Large intestine (tissue), 3 donors: ENCODE measurements around the gene TMEM259. TPM values are rescaled to one million over a fixed set of nuclear protein-coding genes. Genes with fewer than 3 reads are reported as not detected.

Source experiments
- DNase-seq, 2 donors: peaks; one replicate each; pipeline versions ENCODE4 v3.0.0 to v3.0.0-alpha.2; 2013
- H3K27ac ChIP-seq: one replicate; pipeline ENCODE4 v1.5.1; 2013; ENCODE audit warnings: low read length
- H3K27me3 ChIP-seq: 2 replicates; pipeline ENCODE4 v1.6.1; 2013; ENCODE audit warnings: low read length; ENCODE audit not compliant: control insufficient read depth, insufficient read depth
- H3K36me3 ChIP-seq: 2 replicates; pipeline ENCODE4 v1.6.1; 2013; ENCODE audit warnings: low read length; ENCODE audit not compliant: control insufficient read depth, insufficient read depth
- H3K4me1 ChIP-seq: one replicate; pipeline ENCODE4 v1.6.1; 2013; ENCODE audit warnings: low read length; ENCODE audit not compliant: control insufficient read depth, insufficient read depth
- H3K4me3 ChIP-seq: one replicate; pipeline ENCODE4 v1.5.1; 2013; ENCODE audit warnings: low read length
- H3K9me3 ChIP-seq: one replicate; pipeline ENCODE4 v1.6.1; 2013; ENCODE audit warnings: mild to moderate bottlenecking, low read depth, low read length, moderate library complexity; ENCODE audit not compliant: control insufficient read depth
- WGBS: methylation state at CpG from one replicate; pipeline ENCODE4 v1.1.5; 2013; ENCODE audit warnings: low lambda C conversion rate; ENCODE audit not compliant: insufficient coverage; 5-methylcytosine and 5-hydroxymethylcytosine counted together
- polyA plus RNA-seq: library from polyadenylated mRNA; unstranded; fragments of 120-200 nt; gene quantifications from one replicate; pipeline ENCODE4 v1.2.1, GENCODE V29; 2013

Gene TMEM259
- polyA plus RNA-seq, 1 donor, result 144 TPM

DNA sequence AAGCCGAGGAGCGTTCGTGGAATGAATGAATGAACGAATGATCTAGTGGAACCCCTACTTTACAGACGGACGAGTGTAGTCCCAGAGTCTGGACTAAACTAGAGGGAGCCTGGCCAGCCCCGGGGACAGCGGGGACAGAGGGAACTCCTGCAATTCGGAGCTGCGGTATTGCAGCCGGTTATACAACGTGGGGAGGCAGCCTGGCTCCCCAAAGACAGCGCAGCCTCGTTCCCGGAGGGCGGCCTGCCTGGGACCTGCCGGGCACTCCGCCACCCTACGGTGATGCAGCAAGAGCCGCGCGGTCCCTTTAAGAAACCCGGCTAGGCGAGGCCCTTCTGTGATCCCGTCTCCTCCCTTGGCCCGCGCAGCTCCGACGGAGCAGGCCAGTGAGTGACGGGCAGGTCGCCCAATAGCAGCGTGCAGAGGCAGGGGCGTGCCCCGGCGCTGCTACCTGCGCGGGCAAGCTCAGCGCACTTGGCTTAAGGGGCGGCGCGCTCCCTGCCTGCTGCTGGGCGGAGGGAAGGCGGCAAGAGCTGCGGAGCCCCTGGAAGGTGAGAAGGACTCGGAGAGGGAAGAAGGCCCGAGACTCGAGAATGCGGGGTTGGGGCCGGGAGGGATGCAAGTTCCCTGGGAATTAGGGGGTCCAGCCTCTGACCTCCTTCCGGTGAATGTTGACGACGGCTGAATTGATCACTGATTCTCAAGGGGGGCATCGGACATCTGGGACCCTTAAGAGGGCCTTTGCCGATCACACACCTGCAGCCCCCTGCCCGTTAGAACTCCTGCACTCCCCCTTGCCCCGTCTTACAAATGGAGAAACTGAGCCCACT lies 18.9 kb upstream of the TMEM259 start, which contains the start of gene ABCA7:
Gene ABCA7, plus strand, starts transcription at position 462 of the 830 bp plus-strand sequence. CDS start 1,255 bp downstream, outside the sequence.
- Histone ChIP-seq H3K9me3 (peaks cover 6% of the 10 kb centered on the region), H3K36me3 (peaks cover 7% of the 10 kb centered on the region), H3K27ac (no peak within 1 kb of the TSS), H3K27me3 (peaks cover 4% of the 10 kb centered on the region), H3K4me1 (peaks cover 22% of the 10 kb centered on the region), H3K4me3 (peak within 1 kb of the TSS; percentile 36)
- peak; percentile 97 to 99 for DNase-seq
- WGBS, result no CpG with 5 or more reads among the region's 56 CpGs

DNA sequence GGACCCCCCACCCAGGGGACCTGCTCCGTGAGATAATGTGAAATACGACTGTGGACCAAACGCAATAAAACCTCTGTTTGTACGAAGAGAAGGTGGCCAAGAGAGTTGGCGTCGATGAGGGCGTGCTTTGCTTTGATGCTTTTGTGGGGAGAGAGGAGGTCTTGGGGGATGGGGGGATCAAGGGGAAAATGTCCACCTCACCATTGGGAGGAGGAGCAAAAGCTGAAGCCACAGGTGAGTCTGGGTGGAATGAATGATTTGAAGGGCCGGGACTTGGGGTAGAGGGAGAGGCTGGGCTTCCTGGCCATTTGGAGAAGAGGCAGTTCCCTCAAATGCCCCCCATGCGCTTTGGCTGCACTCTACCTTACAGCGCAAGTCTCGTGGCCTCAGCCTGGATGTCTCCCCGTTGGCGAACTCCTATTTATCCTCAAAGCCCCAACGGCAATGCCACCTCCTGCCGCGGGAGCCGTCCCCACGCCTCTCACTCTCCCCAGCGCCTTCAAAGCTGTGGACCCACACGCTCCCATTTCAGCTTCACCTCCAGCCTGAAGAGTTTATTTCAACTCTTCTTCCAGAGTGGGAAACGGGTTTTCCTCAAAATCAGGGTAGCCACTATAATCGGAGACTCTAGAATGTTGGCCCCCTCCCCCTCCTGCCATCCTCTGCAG lies 18.2 kb upstream of the TMEM259 start:
- peaks cover 7% of the 10 kb centered on the region for H3K36me3 ChIP-seq
- no peak overlapping the region for H3K4me3 ChIP-seq
- H3K27ac ChIP-seq, result no peak overlapping the region
- H3K9me3 ChIP-seq, result peaks cover 4% of the 10 kb centered on the region
- no CpG with 5 or more reads among the region's 22 CpGs for WGBS
- H3K4me1 ChIP-seq, result peaks cover 22% of the 10 kb centered on the region
- peaks cover 4% of the 10 kb centered on the region for H3K27me3 ChIP-seq
- no peak for DNase-seq

DNA sequence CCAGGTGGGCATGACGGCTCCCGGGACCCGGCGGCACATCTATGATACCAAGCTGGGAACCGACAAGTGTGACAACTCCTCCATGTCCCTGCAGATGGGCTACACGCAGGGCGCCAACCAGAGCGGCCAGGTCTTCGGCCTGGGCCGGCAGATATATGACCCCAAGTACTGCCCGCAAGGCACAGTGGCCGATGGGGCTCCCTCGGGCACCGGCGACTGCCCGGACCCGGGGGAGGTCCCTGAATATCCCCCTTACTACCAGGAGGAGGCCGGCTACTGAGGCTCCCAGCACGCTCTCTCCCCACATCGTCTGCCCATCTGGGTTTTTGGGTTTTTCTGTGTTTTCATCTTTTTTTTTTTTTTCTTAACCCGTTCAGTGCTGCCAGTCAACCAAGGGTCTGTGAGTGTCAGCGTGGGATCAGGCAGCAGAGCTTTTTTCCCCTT lies 16.7 kb upstream of the TMEM259 start:
- Histone ChIP-seq H3K36me3 (peaks cover 9% of the 10 kb centered on the region), H3K27me3 (peaks cover 4% of the 10 kb centered on the region), H3K4me1 (peaks cover 22% of the 10 kb centered on the region), H3K4me3 (no peak overlapping the region), H3K9me3 (peaks cover 4% of the 10 kb centered on the region), H3K27ac (no peak overlapping the region)
- WGBS, result no CpG with 5 or more reads among the region's 22 CpGs
- no peak for DNase-seq

DNA sequence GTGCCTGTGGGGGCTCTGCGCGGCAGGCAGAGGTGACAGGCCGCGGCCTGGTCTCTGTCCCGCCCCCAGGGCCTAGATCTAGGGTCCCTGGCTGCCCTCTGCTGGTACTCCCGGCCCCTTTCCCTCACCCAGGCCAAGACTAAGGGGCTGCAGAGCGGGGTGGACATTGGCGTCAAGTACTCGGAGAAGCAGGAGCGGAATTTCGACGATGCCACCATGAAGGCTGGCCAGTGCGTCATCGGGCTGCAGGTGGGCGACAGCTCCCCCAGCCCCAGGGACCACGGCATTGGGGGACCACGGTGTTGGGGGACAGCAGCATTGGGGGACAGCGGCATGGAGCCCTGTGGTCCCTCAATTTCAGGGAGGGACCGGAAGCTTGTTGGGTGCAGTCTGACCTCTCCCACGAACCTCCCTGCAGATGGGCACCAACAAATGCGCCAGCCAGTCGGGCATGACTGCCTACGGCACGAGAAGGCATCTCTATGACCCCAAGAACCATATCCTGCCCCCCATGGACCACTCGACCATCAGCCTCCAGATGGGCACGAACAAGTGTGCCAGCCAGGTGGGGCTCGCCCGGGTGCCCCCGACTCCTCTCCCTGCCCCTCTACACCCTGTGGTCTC lies 15.2 kb upstream of the TMEM259 start:
- Histone ChIP-seq H3K9me3 (no peaks in the 10 kb centered on the region), H3K36me3 (peaks cover 16% of the 10 kb centered on the region), H3K4me1 (peaks cover 17% of the 10 kb centered on the region), H3K27me3 (peaks cover under 1% of the 10 kb centered on the region), H3K4me3 (no peak overlapping the region), H3K27ac (no peak overlapping the region)
- no peak for DNase-seq
- WGBS, result no CpG with 5 or more reads among the region's 29 CpGs

DNA sequence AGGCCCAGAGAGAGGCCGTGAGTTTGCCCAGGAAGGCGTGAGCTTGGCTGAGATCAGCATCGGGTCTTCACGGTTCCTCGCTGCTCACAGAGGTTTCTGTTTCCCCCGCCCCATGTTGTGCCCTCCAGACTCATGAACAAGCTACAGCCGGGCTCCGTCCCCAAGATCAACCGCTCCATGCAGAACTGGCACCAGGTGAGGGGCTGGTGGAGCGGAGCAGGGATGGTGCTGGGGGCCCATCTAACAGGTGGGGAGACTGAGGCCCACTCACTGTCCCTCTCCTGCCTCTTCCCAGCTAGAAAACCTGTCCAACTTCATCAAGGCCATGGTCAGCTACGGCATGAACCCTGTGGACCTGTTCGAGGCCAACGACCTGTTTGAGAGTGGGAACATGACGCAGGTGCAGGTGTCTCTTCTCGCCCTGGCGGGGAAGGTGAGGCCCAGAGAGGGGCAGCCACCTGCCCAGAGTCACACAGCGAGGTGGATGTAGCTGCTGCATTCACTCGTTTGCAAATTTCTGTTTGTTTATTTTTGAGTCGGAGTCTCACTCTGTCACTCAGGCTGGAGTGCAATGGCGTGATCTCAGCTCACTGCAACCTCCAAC lies 11.4 kb upstream of the TMEM259 start:
- H3K27me3 ChIP-seq, result peaks cover 4% of the 10 kb centered on the region
- H3K27ac ChIP-seq, result no peak overlapping the region
- H3K9me3 ChIP-seq, result no peaks in the 10 kb centered on the region
- H3K4me1 ChIP-seq, result peaks cover 25% of the 10 kb centered on the region
- no peak for DNase-seq
- H3K4me3 ChIP-seq, result no peak overlapping the region
- WGBS, result no CpG with 5 or more reads among the region's 20 CpGs
- H3K36me3 ChIP-seq, result peaks cover 18% of the 10 kb centered on the region

DNA sequence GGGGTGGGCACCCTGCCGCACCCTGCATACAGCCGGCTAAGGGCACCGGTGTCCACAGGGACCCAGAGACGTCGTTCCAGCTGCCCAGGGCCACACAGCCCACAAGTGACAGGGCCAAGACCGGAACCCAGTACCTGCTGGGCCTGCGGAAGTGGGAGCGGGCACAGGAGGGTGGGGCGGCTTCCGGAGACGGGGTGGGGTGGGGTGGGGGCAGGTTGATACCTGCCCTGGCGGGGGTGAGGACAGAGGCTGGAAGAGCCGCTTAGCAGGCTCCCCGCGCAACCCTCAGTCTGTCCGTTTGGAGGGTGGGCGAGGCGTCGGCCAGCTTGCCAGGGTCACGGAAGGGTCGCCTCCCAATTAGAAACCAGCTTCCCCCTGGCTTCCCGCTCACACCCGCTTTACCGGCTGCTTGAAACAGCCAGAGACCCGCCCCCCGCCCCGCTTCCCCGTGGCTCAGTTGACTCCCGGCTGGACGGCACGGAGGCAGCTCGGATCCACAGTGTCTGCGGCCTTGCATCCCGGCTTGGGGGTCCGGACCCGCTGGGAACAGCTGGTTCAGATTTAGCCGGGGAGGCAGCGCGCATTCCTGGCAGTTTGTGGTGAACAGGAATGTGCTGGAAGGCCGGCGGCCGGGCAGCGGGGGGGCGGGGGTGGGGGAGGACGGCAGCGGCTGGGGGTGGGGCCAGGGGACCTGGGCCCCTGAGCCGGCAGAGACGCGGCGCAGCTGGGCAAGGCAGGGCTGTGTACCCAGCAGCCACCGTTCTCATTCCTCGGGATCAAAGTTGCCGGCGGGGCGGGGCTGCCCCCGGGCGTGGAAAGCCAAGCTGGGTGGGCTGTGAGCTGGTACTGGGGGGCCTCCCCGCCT lies 7.4 kb upstream of the TMEM259 start:
- Histone ChIP-seq H3K4me1 (peaks cover 35% of the 10 kb centered on the region), H3K4me3 (peak overlapping the region; percentile 85), H3K27me3 (peaks cover 11% of the 10 kb centered on the region), H3K36me3 (peaks cover 11% of the 10 kb centered on the region), H3K9me3 (peaks cover 3% of the 10 kb centered on the region), H3K27ac (peak overlapping the region; percentile 65)
- WGBS, result no CpG with 5 or more reads among the region's 58 CpGs
- DNase-seq, result peak; percentile 66 to 81

DNA sequence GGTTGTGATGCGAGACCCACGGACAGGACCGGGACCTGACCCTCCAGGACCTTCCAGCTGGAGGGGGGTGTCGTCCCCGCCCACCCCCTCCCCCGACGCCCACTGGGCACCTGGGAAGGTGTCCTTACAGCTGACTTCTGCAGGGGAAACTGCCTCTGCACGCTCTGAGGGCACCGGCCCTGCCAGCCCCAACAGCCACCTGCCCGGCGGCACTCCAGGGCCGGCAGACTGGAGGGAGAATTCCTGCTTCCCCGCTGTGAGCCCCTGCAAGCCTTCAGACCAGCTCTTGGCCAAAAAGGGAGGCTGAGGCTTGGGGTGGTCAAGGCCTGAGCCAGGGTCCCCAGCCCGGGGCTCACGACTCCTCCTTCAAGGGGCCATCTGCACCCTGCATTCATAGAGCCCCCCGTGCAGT lies 6.7 kb upstream of the TMEM259 start:
- no peak for DNase-seq
- H3K4me1 ChIP-seq, result peaks cover 35% of the 10 kb centered on the region
- WGBS, result no CpG with 5 or more reads among the region's 16 CpGs

DNA sequence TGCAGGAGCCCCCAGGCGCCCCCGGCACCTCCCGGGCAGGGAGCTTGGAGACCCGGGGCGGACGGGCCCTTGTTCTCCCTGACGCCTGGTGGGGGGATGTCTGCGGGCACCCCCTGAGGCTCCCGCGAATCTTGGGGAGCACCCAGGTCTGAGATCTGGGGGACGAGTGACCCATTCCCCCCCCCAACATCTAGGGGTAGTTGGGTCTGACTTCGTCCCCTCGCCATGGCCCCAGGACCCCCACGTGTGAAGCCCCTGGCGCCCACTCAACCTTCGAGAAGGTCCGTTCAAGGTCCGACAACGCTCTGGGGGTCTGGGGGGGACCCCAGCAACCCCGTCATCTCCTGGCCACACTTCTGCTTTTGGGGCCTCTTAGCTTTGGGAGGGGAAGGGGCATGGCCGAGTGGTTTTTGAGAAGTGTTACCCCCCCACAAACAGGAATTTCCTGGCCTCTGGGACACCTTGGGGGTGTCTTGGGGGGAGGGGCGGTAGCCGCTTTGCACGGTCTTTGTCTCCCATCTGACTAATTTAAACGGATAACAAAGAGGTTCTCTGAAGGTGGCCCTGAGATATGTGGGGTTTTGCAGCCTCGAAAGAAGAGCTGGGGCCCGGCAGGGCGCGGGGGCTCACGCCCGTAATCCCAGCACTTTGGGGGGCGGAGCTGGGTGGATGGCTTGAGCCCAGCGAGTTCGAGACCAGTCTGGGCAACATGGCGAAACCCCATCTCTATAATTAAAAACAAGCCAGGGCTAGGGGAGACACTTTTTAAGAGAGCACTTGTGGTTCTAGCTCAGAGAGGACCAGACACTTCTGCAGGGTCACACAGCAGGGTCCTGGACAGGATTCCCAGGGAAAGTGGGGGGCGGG lies 6.1 kb upstream of the TMEM259 start:
- Histone ChIP-seq H3K4me1 (peaks cover 35% of the 10 kb centered on the region), H3K4me3 (peak overlapping the region; percentile 85), H3K27ac (peak overlapping the region; percentile 83), H3K27me3 (peaks cover 11% of the 10 kb centered on the region), H3K9me3 (peaks cover 3% of the 10 kb centered on the region), H3K36me3 (peaks cover 5% of the 10 kb centered on the region)
- WGBS, result no CpG with 5 or more reads among the region's 36 CpGs
- DNase-seq, result peak in 1 of 2 donors; percentile 31

More for the DNA sequence above, 6.7 kb upstream of the TMEM259 start:
- Histone ChIP-seq H3K27me3 (peaks cover 11% of the 10 kb centered on the region), H3K36me3 (peaks cover 11% of the 10 kb centered on the region), H3K4me3 (peak overlapping the region; percentile 85), H3K27ac (peak overlapping the region; percentile 83), H3K9me3 (peaks cover 3% of the 10 kb centered on the region)
